ENCODE results near the gene ARID1B.

DNA sequence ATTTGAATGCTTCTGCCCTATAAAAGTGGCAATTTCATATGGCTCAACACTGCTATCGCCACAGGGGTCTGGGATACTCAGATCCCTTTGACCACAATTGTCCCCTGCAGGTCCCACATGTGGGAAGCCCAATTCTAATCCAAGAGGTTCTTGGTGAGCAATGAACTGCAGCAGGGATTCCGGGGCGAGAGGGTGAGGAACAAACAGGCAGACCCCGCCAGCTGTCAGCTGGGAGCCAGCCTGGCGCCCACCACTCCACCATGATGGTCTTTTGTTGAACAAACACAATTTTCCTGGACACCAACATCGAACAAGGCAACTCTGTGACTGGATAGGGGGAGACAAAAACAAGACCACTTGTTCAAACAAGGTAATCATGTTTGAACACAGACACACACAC is 465.6 kb downstream of the ARID1B start:
- TF ChIP-seq CTCF (IDR thresholded peaks at IDR 0.05) (no peak), POLR2AphosphoS5 (IDR thresholded peaks at IDR 0.05; ENCODE audit: low read depth, low read length) (no peak)
- TF ChIP-seq, protein P1, sequence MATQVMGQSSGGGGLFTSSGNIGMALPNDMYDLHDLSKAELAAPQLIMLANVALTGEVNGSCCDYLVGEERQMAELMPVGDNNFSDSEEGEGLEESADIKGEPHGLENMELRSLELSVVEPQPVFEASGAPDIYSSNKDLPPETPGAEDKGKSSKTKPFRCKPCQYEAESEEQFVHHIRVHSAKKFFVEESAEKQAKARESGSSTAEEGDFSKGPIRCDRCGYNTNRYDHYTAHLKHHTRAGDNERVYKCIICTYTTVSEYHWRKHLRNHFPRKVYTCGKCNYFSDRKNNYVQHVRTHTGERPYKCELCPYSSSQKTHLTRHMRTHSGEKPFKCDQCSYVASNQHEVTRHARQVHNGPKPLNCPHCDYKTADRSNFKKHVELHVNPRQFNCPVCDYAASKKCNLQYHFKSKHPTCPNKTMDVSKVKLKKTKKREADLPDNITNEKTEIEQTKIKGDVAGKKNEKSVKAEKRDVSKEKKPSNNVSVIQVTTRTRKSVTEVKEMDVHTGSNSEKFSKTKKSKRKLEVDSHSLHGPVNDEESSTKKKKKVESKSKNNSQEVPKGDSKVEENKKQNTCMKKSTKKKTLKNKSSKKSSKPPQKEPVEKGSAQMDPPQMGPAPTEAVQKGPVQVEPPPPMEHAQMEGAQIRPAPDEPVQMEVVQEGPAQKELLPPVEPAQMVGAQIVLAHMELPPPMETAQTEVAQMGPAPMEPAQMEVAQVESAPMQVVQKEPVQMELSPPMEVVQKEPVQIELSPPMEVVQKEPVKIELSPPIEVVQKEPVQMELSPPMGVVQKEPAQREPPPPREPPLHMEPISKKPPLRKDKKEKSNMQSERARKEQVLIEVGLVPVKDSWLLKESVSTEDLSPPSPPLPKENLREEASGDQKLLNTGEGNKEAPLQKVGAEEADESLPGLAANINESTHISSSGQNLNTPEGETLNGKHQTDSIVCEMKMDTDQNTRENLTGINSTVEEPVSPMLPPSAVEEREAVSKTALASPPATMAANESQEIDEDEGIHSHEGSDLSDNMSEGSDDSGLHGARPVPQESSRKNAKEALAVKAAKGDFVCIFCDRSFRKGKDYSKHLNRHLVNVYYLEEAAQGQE (IDR thresholded peaks at IDR 0.05; ENCODE audit: insufficient read depth in 1 of 2, low read depth in 2 of 2, low read length in 1 of 2) = no peak
